ENCODE measurements around the gene BAIAP2. TPM values are rescaled to one million over a fixed set of nuclear protein-coding genes. Genes with fewer than 3 reads are reported as not detected.

BAIAP2 gene
- total and polyA plus RNA-seq, 2 donors (not counting 1 experiment from before 2014, with no cell fraction given) = 1.3 to 12.0 TPM

DNA sequence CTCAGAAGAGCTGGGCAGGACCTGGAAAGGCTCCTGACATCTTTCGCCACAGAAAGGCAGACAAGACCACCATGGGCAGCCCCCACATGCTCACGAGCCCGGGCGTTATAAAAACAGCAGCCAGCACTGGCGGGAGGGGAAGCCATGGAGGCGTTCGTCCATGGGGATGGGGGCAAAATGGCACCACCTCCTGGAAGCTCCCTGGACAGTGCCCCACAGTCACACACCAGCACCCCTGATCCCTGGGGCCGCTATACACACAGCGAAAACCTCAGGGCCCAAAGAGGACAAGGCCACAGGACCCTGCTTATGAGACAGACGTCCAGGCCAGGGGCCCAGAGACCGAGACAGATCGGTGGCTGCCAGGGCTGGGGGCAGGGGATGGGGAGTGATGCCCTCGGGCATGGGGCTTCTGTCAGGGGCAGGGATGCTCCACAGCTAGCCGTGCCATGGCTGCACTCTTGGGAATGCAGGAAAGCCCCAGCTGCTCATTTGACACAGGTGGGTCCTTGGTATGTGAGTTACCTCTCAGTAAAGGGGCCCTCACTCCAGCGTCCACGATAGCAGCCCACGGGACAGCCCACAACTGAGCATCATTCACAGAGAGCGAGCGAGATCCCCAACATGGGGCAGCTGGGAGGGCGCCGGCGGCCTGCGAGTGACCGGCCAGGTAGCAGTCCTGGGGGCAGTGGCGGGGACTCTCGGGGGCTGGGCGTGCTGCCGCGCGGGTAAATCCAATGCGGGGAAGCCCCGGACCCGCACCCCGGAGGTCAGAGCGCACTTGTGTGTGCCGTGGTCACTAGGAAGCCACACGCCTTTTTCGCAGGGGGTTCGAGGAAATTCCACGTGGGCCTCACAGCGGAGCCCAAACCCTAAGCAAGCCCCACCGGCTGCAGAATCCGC is 124.0 kb downstream of the BAIAP2 start:
- Histone ChIP-seq H3K4me3 (ENCODE audit: control extremely low read depth in 1 of 5, extremely low read depth in 1 of 5, insufficient read depth in 1 of 5, low read depth in 2 of 5, low read length in 4 of 5) (no peak overlapping the region), H2AFZ (ENCODE audit: insufficient read depth, low read depth, low read length, poor library complexity, severe bottlenecking) (no peak overlapping the region), H3K4me1 (ENCODE audit: control insufficient read depth in 2 of 2, insufficient read depth in 2 of 2, low read length in 2 of 2) (peaks cover 0 to 10% of the 10 kb centered on the region in 2 donors), H3K4me2 (replicated peaks; ENCODE audit: low read depth, low read length, poor library complexity, severe bottlenecking) (no peak overlapping the region), H3K27ac (ENCODE audit: low read length in 2 of 2) (no peak overlapping the region), H3K9ac (ENCODE audit: low read length) (no peak overlapping the region), H3K36me3 (replicated peaks in 1 of 2; ENCODE audit: control extremely low read depth in 1 of 2, control insufficient read depth in 1 of 2, extremely low read depth in 1 of 2, insufficient read depth in 2 of 2, low read length in 1 of 2) (no peaks in the 10 kb centered on the region), H4K20me1 (ENCODE audit: control insufficient read depth, insufficient read depth, low read length, poor library complexity, severe bottlenecking) (no peaks in the 10 kb centered on the region), H3K9me3 (ENCODE audit: control extremely low read depth in 1 of 3, control insufficient read depth in 2 of 3, insufficient read depth in 1 of 3, low read length in 2 of 3) (no peaks in the 10 kb centered on the region), H3K27me3 (replicated peaks in 1 of 4; ENCODE audit: control extremely low read depth in 1 of 4, control insufficient read depth in 3 of 4, insufficient read depth in 4 of 4, low read length in 3 of 4) (peaks cover 0 to 22% (median 5%) of the 10 kb centered on the region in 4 experiments), H3K79me2 (ENCODE audit: control insufficient read depth, insufficient read depth, low read length) (no peaks in the 10 kb centered on the region)
- TF ChIP-seq EZH2 (IDR thresholded peaks at IDR 0.05; ENCODE audit: borderline replicate concordance, insufficient read depth, low read depth, low read length, poor library complexity, severe bottlenecking) = no peak
- TF ChIP-seq, protein P1, sequence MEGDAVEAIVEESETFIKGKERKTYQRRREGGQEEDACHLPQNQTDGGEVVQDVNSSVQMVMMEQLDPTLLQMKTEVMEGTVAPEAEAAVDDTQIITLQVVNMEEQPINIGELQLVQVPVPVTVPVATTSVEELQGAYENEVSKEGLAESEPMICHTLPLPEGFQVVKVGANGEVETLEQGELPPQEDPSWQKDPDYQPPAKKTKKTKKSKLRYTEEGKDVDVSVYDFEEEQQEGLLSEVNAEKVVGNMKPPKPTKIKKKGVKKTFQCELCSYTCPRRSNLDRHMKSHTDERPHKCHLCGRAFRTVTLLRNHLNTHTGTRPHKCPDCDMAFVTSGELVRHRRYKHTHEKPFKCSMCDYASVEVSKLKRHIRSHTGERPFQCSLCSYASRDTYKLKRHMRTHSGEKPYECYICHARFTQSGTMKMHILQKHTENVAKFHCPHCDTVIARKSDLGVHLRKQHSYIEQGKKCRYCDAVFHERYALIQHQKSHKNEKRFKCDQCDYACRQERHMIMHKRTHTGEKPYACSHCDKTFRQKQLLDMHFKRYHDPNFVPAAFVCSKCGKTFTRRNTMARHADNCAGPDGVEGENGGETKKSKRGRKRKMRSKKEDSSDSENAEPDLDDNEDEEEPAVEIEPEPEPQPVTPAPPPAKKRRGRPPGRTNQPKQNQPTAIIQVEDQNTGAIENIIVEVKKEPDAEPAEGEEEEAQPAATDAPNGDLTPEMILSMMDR (IDR thresholded peaks at IDR 0.05) = no peak
- no peak overlapping the region for H3K27ac Mint-ChIP-seq
- no peaks in the 10 kb centered on the region for H3K4me1 Mint-ChIP-seq
- intact Hi-C loops (cut with micrococcal nuclease) = no loop called here
- no peak for ATAC-seq (ENCODE audit: low read depth)
- WGBS (ENCODE audit: insufficient coverage) = 89% methylated on average over 43 of the region's 43 CpGs
- CTCF ChIA-PET = no interaction called here
- DNase-seq = no peak
- H3K27me3 Mint-ChIP-seq = peaks cover 21% of the 10 kb centered on the region
- POLR2A ChIA-PET = no interaction called here
- H3K4me3 Mint-ChIP-seq = no peak overlapping the region
- H3K9me3 Mint-ChIP-seq (ENCODE audit: insufficient read depth) = no peaks in the 10 kb centered on the region

DNA sequence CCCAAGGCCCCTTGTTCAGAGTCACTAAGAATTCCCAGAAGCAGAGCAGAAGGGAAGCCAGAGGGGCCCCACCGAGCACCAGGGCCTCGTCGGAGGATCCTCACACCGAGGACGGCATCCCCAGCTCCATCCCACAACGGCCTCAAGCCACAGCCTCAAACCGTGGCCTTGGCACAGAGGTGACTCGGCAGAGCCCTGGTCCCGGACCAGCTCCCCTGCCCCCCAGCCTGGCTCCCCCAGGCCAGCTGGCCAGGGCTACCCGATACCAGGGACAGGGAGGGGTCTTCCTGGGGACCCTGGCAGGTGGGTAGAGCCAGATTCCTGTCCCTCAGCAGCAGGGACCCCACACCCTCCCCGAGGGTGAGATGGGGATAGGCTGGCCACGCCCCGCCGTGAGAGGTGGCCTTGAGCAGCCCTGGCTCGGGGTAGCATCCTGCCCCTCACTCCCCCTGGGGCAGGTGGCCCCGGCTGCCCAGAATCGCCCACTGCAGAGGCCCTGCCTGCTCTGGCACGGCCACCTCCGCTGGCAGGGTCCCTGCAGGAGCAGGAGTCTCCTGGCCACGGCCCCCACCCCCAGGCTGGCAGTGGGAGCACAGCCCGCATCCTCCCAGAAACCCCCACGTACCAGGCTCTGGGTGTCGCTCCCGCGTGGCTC is 124.8 kb downstream of the BAIAP2 start:
- peaks cover 23% of the 10 kb centered on the region for H3K27me3 Mint-ChIP-seq
- no peaks in the 10 kb centered on the region for H3K36me3 ChIP-seq (replicated peaks in 1 of 2; ENCODE audit: control extremely low read depth in 1 of 2, control insufficient read depth in 1 of 2, extremely low read depth in 1 of 2, insufficient read depth in 2 of 2, low read length in 1 of 2)
- no peak overlapping the region for H3K27ac Mint-ChIP-seq
- H3K4me3 Mint-ChIP-seq = no peak overlapping the region
- H3K4me1 ChIP-seq (ENCODE audit: control insufficient read depth in 2 of 2, insufficient read depth in 2 of 2, low read length in 2 of 2) = peaks cover 0 to 10% of the 10 kb centered on the region in 2 donors
- no peak for TF ChIP-seq EZH2 (IDR thresholded peaks at IDR 0.05; ENCODE audit: borderline replicate concordance, insufficient read depth, low read depth, low read length, poor library complexity, severe bottlenecking)
- TF ChIP-seq, protein P1 (IDR thresholded peaks at IDR 0.05) = no peak
- H3K4me2 ChIP-seq (replicated peaks; ENCODE audit: low read depth, low read length, poor library complexity, severe bottlenecking) = peak overlapping the region; percentile 43
- H3K27ac ChIP-seq (ENCODE audit: low read length in 2 of 2) = no peak overlapping the region
- peaks cover 2% of the 10 kb centered on the region for H3K4me1 Mint-ChIP-seq
- no peak overlapping the region for H3K4me3 ChIP-seq (ENCODE audit: control extremely low read depth in 1 of 5, extremely low read depth in 1 of 5, insufficient read depth in 1 of 5, low read depth in 2 of 5, low read length in 4 of 5)
- DNase-seq = no peak
- intact Hi-C loops (cut with micrococcal nuclease) = no loop called here
- H2AFZ ChIP-seq (ENCODE audit: insufficient read depth, low read depth, low read length, poor library complexity, severe bottlenecking) = no peak overlapping the region
- no peak overlapping the region for H3K9ac ChIP-seq (ENCODE audit: low read length)
- no peaks in the 10 kb centered on the region for H3K79me2 ChIP-seq (ENCODE audit: control insufficient read depth, insufficient read depth, low read length)
- H3K9me3 Mint-ChIP-seq (ENCODE audit: insufficient read depth) = no peaks in the 10 kb centered on the region
- ATAC-seq (ENCODE audit: low read depth) = no peak
- no peaks in the 10 kb centered on the region for H3K9me3 ChIP-seq (ENCODE audit: control extremely low read depth in 1 of 3, control insufficient read depth in 2 of 3, insufficient read depth in 1 of 3, low read length in 2 of 3)
- peaks cover 0 to 30% (median 7%) of the 10 kb centered on the region in 4 experiments for H3K27me3 ChIP-seq (replicated peaks in 1 of 4; ENCODE audit: control extremely low read depth in 1 of 4, control insufficient read depth in 3 of 4, insufficient read depth in 4 of 4, low read length in 3 of 4)
- no peaks in the 10 kb centered on the region for H4K20me1 ChIP-seq (ENCODE audit: control insufficient read depth, insufficient read depth, low read length, poor library complexity, severe bottlenecking)
- ChIA-PET POLR2A (no interaction called here), CTCF (no interaction called here)
- WGBS (ENCODE audit: insufficient coverage) = 54% methylated on average over 23 of the region's 25 CpGs
